GM12892 (cell line): ENCODE results near the gene MAGEL2.
"Not testable (repeated sequence)": the region's sequence is repeated elsewhere in the genome, so short reads cannot be mapped to it uniquely, and the experiment has no call there.

Experiments used
- DNase-seq: peaks from one replicate; pipeline ENCODE4 v3.0.0; 2011; ENCODE audit not compliant: insufficient read length
- FAIRE-seq: peaks from 2 replicates; lab custom pipeline; 2011; peaks lifted over from hg19 to GRCh38; lab: Jason Lieb, UNC
- POLR2A ChIP-seq: IDR thresholded peaks from 2 replicates; pipeline ENCODE4 v1.6.1; 2011; ENCODE audit warnings: low read depth, low read length, control low read depth
- POLR2AphosphoS5 ChIP-seq: IDR thresholded peaks from 2 replicates; pipeline ENCODE4 v1.6.1; 2011; ENCODE audit warnings: low read depth, low read length, control low read depth
- TAF1 ChIP-seq: IDR thresholded peaks from 2 replicates; pipeline ENCODE4 v1.6.1; 2011; ENCODE audit warnings: low read depth, mild to moderate bottlenecking, control low read depth, low read length, borderline replicate concordance

The MAGEL2 gene

GRCh38 chr15:23646165-23647000 is 1.3 kb downstream of the MAGEL2 start:
- FAIRE-seq: no peak
- DNase-seq: peak; percentile 23
- TF ChIP-seq POLR2AphosphoS5 (no peak), TAF1 (no peak), POLR2A (no peak)

GRCh38 chr15:23645371-23646164 is 2.1 kb downstream of the MAGEL2 start:
- DNase-seq (no peak), FAIRE-seq (no peak)
- TF ChIP-seq POLR2AphosphoS5: no peak
- TF ChIP-seq POLR2A: no peak
- no peak for TF ChIP-seq TAF1

GRCh38 chr15:23644829-23645228 is 2.8 kb downstream of the MAGEL2 start:
- TF ChIP-seq POLR2AphosphoS5: no peak
- no peak for TF ChIP-seq TAF1
- no peak for TF ChIP-seq POLR2A
- DNase-seq (no peak), FAIRE-seq (no peak)

DNA sequence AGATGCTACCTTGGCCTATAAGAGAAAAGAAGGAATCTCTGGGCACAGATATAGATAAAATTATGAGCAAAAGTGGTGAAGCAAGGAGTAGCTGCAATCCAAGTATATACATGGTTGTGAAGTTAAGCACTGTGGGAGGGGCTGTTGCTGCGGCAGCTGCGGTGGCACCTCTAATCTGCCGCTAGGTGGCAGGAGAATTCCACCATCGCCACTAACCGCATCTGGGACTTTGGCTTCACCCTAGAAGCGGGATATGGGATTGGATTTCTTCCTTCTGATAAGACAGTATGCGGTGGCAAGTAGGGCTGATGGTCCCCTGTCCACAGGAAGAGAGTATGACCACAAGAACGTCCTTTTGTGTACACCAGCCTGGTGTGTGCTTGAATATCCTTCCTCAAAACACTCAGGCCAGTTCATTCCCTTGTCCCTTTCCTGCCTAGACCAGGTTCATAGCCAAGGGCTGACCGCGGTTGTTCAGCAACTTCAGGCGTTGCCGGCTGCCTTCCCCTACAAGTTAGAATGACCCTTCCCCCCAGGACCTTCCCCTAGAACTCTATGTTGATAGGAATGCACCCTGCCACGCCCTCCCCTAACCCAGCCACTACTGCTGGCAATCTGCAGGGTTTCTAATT is 5.1 kb downstream of the MAGEL2 start:
- FAIRE-seq (no peak), DNase-seq (peak; percentile 25)
- TF ChIP-seq POLR2AphosphoS5: no peak
- no peak for TF ChIP-seq POLR2A
- no peak for TF ChIP-seq TAF1

DNA sequence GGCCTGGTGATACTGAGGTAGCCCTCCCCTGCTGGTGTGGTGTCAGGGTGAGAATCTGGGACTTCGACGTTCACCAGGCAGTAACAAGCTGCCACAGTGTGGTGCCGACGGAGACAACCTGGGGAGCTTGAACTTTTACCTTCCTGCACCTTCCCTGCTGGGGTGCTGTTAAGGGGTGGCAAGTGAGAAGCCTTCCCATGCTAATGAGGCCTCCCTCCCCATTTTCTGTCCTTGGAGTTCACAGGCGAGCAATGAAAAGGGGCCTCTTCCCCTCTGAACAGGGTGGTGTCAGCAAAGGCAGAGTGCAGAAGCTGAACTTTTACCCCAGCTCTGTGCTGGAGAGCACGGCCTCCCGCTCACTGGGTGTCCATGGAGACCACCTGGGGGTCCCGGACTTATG is 13.5 kb downstream of the MAGEL2 start:
- no peak for FAIRE-seq
- TF ChIP-seq TAF1: no peak
- TF ChIP-seq POLR2AphosphoS5: no peak
- no peak for TF ChIP-seq POLR2A
- DNase-seq: no peak

DNA sequence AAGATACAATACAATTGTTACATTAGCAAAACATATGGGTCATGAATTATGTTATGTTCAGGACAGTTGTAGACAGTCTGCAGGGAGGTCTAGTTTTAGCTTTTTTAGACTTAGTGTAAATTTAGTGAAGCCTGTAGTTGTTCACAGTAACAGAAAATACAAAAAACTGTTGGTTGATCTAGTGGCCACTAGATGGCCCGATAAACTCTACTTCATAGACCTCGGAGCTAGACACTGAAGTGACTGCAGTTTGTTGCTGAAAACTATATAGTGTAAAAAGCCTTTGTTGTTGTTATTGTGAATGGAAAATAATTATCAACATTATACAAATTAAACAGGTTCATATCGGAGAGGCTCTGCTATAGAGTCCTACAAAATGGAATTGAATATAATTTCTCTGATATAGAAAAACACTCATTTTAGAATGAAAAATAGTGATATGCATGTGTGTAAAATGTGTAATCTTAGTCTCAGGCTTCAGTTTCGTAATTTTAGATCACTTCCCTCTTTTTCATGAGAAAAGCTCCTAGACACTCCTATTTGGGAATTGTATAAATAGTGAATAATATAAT is 18.3 kb downstream of the MAGEL2 start:
- FAIRE-seq (no peak), DNase-seq (no peak)

DNA sequence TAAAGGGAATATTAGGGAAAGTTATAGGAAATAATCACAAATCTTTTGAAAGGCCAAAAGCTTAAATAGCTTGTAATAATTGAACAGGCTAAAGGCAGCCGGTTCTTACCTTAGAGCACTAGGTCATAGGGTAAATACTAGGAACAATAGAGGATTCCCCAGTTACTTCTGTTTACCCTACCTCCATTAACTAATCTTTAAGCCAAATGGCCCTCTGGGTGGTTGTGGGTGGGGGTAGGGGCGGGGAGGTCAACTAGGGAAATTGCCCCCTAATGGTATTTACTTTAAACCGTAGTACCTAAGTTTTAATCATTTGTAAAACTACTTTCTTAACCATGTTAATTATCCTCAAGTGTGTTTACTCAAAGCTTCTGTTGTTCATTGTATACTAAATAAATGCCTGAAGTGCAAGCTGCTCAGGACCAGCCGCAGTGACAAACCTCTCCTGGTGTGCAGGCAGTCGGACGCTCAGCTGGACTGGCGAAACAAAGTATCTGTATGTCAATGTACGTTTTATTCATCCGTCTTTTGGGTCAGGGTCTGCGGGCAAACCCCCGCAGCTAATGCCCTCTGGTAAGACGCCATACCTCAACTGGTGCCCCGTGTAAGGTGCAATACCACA is 18.9 kb downstream of the MAGEL2 start:
- DNase-seq (no peak), FAIRE-seq (no peak)
- TF ChIP-seq POLR2AphosphoS5 (no peak), TAF1 (no peak), POLR2A (no peak)

More for the DNA sequence above, 18.3 kb downstream of the MAGEL2 start:
- TF ChIP-seq TAF1 (no peak), POLR2AphosphoS5 (no peak), POLR2A (no peak)

- no peak for DNase-seq
- FAIRE-seq: no peak
- TF ChIP-seq POLR2A (no peak), POLR2AphosphoS5 (no peak), TAF1 (no peak)
These were observed 31.1 kb downstream of the MAGEL2 start for GRCh38 chr15:23616536-23616935.

DNA sequence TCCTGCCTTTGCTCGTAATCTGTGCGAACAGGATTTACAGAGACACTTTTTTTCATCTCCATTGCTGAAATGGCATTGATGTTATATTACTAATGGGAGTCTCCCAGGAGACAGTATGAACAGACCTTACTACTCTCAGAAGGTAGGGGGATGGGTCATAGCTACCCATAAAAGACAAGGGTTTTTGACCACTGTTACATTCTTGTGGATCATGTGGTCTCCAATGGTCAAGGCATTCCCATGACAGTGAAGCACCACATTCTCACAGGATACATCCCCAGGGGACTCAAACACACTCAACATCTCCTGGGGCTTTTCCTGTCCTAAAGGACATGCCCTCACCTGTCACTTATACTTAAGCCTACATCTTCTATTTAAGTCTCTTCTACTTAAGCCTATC is 41.4 kb downstream of the MAGEL2 start:
- TF ChIP-seq TAF1 (no peak), POLR2A (no peak), POLR2AphosphoS5 (no peak)
- DNase-seq (no peak), FAIRE-seq (no peak)

- no peak for FAIRE-seq
- no peak for TF ChIP-seq TAF1
- no peak for TF ChIP-seq POLR2A
- TF ChIP-seq POLR2AphosphoS5: no peak
These were observed 45.5 kb downstream of the MAGEL2 start for GRCh38 chr15:23602124-23602523.

GRCh38 chr15:23599053-23599452 is 48.6 kb downstream of the MAGEL2 start:
- no peak for DNase-seq
- FAIRE-seq: no peak
- TF ChIP-seq POLR2A (no peak), POLR2AphosphoS5 (no peak), TAF1 (no peak)

More at GRCh38 chr15:23602124-23602523, 45.5 kb downstream of the MAGEL2 start:
- no peak for DNase-seq

GRCh38 chr15:23597278-23597677 is 50.4 kb downstream of the MAGEL2 start:
- DNase-seq, FAIRE-seq: not testable (repeated sequence)
